Right ventricle myocardium superior (tissue), 1 donor: ENCODE results near the gene FBXO9. TPM values are rescaled to one million over a fixed set of nuclear protein-coding genes. Genes with fewer than 3 reads are reported as not detected.

Experiments used
- ATAC-seq: fragments of 200-7000 bp; cut with Tn5 transposase; one replicate; pipeline ENCODE4 v1.9.1; 2020; ENCODE audit warnings: mild to moderate bottlenecking; ENCODE audit not compliant: poor library complexity
- DNase-seq: peaks from one replicate; pipeline ENCODE4 v3.0.0-alpha.2; 2020
- intact Hi-C: fragments of 100-400 bp; cut with DNase I; formaldehyde crosslinking; loops from one replicate; pipeline ENCODE4 v1.11.2; 2022
- total RNA-seq: library from RNA; stranded (reverse); fragmentation: NEBNext Ultra II Directional; extraction: Animal tissue kit (Norgen Biotek cat#: 25700); gene quantifications from one replicate; pipeline ENCODE4 v1.2.1, GENCODE V29; 2021
- donor health status: DM: no; HTN: yes; CAD: no; lungs with severe emphysema.

The FBXO9 gene
- total RNA-seq, 1 donor from 2014 or later, result 40.2 TPM

DNA sequence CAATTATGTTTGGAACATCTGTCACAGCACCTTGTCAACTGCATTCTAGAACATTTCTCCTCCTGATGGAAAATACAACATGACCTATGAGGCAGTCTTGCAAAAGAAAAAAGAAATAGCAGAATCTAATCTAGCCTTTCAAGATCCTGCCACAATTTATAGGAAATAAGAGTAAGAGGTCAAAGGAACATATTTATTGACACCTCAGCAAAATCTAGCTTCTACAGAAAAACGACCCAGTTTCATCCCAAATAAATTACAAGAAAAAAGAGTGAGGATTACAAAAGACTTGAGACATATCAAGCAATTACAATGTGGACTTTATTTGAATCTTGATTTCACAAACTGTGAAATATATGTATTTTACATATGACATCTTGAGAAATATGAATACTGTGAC, 4.2 kb downstream of the FBXO9 start:
- ATAC-seq (no peak), DNase-seq (no peak)
- intact Hi-C loops, result no loop called here

DNA sequence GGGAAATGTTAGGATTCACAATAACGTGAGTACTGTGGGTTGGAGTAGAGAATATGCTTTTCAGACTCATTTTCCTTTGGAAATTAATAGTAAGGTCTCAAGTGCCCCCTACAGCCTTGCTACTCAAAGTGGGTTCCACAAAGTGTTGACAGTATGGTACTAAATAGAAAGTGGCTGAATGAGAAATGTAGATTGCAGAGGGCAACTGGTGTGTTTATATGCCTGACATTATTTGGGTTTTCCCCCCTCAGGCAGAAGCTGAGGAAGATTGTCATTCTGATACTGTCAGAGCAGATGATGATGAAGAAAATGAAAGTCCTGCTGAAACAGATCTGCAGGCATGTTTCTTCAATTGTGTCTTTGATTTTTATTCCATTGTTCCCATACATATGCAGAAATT, 5.6 kb downstream of the FBXO9 start:
- intact Hi-C loops, result no loop called here
- ATAC-seq (no peak), DNase-seq (no peak)

DNA sequence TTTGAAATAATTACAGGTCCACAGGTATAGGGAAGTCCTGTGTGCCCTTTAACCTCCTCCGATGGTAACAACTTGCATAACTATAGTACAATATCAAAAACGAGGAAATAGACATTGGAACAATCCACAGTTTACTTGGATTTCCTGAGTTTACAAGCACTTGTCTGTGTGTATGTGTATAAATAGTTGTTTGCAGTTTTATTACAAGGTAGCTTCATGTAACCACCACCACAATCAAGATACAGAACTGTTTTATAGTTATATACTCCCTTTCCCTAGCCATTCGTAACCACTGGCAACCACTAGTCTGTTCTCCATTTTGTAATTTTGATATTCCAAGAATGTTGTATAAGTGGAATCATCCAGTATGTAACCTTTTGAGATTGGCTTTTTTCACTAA, 9.1 kb downstream of the FBXO9 start:
- intact Hi-C loops, result no loop called here

DNA sequence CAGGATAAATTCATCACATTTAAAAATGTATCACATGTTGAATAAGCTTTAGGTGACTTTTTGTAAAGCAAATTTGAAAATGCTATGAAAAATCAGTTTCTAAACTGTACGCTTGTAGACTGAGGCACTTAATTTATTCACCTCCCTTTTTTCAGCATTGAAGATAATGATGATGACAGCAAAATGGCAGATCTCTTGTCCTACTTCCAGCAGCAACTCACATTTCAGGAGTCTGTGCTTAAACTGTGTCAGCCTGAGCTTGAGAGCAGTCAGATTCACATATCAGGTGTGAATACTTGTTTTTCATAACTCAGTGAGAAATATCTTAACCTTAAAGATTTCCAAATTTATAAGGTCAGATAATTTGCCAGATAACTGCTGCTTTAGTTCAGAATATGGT, 15.6 kb downstream of the FBXO9 start:
- intact Hi-C loops, result no loop called here
- DNase-seq (no peak), ATAC-seq (no peak)

More for the DNA sequence above, 9.1 kb downstream of the FBXO9 start:
- DNase-seq, result no peak
- ATAC-seq, result no peak

DNA sequence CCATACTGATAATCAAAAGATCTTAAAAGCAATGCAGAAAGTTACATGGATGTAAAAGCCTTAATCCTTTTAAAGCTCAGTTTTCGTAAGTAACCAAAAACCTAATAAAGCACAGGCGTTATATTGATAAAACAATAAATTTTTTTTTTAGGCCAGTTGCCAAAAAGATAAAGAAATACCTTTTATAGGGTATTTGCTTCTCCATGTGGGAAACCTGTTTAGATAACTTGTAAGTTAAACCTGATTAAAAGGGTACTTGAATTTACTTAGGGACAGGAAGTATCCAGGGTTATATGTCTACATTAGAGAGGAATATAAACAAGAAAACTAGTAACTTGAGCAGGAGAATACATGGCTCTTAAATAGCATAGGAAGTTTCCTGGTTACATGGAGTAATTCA, 21.1 kb downstream of the FBXO9 start:
- no peak for ATAC-seq

DNA sequence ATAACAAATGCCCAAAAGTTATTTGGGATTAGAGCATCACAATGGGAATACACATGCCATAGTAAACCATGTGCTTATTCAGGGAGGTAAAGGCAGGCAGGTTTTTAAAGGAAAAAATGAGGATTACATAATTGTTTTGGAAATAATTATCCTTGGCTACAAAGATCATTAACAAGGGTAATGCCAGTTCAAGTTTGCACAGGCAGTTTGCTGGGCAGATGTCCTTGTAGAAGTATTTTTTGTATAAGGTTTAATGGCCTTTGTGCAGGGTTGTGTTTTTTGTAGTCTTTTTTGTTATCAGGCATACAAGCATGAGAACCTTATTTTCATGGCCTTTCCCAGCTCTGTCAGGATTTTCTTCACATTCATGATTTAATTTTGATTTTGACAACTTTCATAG, 24.7 kb downstream of the FBXO9 start:
- no peak for ATAC-seq
- intact Hi-C loops, result loop anchor here (10.0 kb wide), 1 partner anchor 75 kb away; no protein-coding TSS in a partner anchor

More for the DNA sequence above, 21.1 kb downstream of the FBXO9 start:
- intact Hi-C loops, result no loop called here
- DNase-seq, result no peak

DNA sequence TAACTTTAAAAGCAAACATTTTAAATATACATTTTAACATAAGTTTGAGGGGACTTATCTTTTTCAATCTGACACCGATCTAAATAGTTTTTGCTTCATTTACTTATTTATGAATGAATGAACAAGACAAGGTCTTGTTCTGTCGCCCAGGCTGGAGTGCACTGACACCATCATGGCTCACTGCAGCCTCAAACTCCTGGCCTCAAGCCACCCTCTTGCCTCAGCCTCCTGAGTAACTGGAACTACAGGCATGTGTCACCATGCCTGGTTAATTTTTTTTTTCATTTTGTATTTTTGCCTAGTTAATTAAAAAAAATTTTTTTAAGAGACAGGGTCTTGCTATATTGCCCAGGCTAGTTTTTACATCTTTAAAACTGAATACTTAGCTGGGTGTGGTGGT, 25.4 kb downstream of the FBXO9 start:
- DNase-seq (no peak), ATAC-seq (no peak)
- intact Hi-C loops, result loop anchor here (10.0 kb wide), 1 partner anchor 76 kb away; no protein-coding TSS in a partner anchor

More for the DNA sequence above, 24.7 kb downstream of the FBXO9 start:
- DNase-seq, result no peak

DNA sequence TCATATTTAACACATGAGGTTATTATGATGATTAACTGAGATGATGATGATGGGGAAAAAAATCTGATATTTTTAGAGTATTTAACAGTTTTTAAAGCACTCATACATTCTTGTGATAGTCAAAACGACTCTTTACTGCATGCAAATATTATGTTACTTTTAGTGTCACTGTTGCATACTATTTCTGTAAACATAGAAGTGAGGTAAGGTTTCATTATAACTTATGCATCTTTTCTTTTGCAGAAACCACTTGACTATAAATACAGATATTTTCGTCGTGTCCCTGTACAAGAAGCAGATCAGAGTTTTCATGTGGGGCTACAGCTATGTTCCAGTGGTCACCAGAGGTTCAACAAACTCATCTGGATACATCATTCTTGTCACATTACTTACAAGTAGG, 30.1 kb downstream of the FBXO9 start:
- ATAC-seq (no peak), DNase-seq (no peak)
- intact Hi-C loops, result loop anchor here (10.0 kb wide), 1 partner anchor 80 kb away; no protein-coding TSS in a partner anchor

DNA sequence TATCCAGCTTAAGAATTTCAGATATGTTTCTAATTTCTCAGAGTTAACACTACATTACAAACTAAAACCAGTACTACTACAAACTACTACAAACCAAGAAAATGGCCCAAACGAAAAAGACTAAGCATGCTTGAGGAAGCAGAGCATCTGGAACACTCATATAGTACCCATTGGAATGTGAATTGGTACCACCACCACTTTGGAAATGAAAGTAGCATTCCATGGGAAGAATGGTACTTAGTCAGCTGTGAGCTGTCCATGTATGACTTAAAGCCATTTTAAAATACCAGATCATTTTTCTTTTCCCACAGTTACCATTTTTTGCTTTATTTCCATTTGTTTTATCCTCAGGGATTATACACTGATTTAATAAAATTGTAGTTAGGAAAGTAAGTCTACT, 30.5 kb downstream of the FBXO9 start:
- DNase-seq (no peak), ATAC-seq (no peak)
- intact Hi-C loops, result loop anchor here (10.0 kb wide), 1 partner anchor 81 kb away; no protein-coding TSS in a partner anchor

DNA sequence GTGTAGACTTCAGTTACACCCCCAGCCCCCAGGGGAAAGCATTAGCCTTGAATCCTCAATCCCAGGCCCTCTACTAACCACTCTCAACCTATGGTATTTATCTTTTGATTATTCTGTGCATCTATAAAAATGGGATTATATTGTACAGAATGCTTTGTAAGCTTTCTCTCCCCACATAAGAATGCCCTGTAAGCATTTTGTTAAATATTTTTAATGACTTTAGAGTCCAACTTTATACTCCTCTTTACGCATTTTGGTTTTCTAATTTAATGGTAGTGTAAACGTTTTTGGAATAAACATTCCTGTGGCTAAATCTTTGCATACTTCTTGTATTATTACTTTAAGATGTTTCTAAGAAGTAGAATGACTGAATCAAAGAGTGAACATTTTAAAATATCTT, 35.4 kb downstream of the FBXO9 start:
- no peak for DNase-seq
- intact Hi-C loops, result no loop called here
- no peak for ATAC-seq

DNA sequence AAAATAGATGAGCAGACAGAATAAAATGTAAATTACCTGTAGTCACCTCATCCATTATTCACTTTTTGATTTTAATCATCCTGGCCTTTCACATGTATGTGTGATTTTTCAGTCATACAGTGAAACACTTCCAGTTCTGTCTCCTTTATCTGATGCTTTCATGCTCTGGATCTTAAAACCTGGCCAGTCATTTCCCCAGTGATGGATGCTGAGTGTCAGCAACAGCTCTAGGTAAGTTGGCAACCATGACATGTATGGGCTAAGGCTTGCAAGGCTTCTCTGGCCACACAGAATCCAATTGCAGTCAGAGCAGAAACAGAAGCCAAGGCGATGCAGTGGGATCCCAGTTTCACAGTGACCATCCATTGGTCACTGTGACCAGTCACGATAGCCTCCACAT, 35.8 kb downstream of the FBXO9 start:
- DNase-seq, result no peak
- no peak for ATAC-seq
- intact Hi-C loops, result no loop called here

DNA sequence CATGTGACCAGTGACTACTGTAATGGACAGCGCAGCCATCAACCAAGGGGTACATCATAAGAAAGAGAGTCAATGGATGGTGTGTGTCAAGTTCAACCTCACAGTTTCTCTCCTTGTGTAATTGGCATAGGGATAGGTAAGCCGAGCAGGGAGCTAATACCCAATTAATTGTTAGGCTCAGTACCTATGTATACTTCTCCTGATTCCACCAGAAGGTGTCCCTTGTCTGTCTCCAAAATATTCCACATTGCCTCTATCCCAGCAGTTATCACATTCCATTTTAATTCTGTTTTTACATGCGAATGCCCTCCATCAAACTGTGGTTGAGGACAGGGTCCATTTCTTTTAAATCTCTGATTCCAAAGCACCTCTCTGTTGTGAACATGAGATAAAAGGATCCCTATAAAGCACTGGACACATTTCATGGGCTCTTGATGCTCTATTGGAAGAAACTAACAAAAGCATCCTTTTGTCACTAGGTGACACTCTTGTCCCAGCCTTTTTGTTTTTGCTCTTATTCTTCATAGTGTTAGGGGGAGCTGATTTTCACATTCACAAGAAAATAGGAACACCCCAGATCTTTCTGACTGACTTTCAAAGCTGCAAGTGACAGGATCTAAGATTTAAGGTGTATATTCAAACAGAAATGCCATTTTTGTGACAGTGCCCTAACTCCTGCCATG, 38.9 kb downstream of the FBXO9 start:
- intact Hi-C loops, result no loop called here
- ATAC-seq (no peak), DNase-seq (no peak)

DNA sequence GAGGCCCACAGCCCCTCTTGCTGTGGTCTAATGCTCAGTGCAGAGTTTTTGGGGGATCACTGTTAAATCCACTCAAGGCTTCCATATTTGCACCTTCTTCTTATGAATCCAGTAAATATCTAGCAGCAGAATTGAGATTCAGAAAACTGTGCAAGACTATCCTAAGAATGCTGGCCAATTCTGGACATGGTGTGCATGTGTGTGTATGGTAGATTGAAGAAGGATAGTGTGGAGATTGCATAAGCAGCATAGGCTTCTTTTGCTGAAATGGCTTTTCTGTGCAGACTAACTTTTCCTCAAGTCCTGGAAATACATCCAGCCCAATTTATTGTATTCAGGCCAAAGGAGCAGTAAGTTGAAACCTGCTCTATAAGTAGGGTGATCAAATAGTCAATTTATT, 39.7 kb downstream of the FBXO9 start:
- DNase-seq (no peak), ATAC-seq (no peak)
- intact Hi-C loops, result no loop called here

DNA sequence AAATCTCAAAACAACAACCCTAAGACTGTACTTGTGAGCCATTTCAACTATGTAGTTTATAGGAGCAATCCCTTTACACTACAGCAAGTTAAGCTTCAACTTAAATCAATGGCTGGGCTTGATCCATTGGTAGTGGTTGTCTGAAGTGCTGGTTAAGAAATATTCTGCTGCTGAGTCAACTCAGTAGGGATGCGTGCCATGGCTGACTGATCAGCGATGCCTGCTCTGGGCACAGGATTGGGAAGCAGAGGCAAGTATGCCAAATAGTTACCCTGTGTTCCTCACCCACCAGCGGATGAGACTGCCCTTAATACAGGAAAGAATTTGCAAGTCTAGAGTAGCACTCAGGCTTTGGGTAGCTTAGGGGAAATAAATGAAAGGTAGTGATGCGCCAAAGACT, 41.9 kb downstream of the FBXO9 start:
- no peak for DNase-seq
- intact Hi-C loops, result no loop called here
- no peak for ATAC-seq

DNA sequence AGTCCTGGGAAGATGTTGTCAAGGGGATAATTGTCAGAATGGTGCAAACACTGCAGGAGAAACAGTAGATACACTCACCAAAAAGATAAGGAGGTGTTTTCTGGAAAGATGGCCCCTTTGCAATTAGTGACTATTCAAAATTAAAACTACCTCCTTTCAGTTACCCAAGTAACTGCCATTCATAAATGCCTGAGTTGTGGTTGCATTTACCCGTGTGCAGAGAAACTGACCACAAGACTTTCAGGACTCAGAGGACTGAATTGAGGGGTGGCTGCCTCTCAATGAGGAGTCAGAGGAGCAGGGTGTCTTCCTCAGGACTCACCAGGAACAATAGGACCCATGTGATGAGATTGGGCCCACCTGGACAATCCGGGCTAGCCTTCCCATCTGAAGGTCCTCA, 44.4 kb downstream of the FBXO9 start:
- intact Hi-C loops, result no loop called here
- DNase-seq (no peak), ATAC-seq (no peak)

DNA sequence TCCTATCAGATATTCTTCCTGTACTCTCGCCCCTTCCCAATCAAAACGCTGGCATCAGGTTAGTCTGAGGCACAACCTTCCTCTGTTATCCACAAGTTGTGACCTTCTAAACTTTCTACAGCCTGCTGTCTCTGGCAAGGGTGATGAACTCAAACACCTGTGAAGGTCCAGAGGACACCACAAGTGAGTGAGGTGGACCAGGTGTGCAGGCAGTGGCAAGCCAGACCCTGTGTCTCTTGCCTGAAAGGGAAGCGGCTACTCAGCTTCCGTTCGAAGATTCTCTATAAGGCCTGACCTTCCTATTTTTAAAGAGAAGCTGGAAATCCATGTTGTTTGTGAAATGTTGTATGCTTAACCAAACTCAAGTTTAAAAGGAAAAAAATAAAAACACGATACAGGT, 46.7 kb downstream of the FBXO9 start:
- no peak for DNase-seq

DNA sequence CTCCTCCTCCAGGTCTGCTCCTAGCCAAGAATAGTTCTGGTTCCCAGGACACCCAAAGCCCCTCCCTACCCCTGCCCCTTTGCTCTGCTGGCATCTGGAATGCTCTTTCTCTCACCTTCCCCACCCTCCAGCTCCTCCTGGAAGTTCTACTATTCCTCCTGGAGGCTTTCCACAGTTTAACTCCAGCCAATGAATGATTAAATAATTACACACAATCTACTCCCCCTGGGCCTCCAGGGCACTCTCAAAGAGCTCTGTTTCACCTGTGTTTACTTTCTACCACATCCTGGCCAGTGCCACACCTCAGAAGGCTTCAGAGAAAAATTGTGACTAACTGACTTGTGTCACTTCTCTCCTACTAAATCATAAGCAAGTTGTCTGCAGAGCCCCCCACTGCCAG, 47.2 kb downstream of the FBXO9 start:
- DNase-seq (no peak), ATAC-seq (no peak)
- intact Hi-C loops, result no loop called here

More for the DNA sequence above, 46.7 kb downstream of the FBXO9 start:
- ATAC-seq, result no peak
- intact Hi-C loops, result no loop called here

DNA sequence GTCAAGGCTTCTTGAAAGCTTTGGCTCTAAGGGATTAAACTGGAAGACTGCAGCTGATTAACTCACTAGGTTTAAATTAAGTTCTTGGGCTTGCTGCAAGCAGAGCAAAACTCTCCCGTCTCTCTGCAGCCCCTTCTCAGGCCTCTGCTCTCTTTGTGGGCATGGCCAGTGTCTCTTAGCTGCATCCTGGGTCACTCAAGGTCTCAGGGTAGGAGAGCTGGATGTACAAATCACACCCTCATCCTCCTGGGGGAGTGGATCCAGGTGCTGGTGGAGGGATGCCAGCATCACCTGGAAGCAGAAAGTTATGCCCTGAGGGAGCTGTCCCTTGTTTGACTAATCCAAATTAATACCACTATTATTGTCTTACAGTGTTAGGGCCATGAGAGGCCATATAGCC, 47.7 kb downstream of the FBXO9 start:
- intact Hi-C loops, result no loop called here
- no peak for ATAC-seq
- no peak for DNase-seq

DNA sequence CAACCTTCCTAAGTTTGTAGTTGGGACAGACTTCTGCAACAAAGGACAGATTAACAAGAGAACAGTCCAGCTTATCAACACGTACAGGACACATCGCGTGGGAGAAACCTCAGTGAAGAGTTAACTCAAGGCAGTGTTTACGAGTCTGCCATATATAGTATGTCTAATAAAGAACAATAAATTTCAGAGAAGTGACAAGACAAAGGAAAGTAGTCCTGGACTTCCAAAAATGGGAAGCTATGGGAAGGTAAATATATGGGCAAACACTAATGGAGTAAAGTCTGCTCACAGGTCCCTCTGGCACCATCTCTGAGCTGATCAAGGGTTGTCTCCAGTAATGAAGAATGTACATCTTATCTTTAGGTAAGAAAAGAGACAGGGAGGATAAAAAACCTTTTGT, 48.5 kb downstream of the FBXO9 start:
- ATAC-seq (no peak), DNase-seq (no peak)
- intact Hi-C loops, result no loop called here

DNA sequence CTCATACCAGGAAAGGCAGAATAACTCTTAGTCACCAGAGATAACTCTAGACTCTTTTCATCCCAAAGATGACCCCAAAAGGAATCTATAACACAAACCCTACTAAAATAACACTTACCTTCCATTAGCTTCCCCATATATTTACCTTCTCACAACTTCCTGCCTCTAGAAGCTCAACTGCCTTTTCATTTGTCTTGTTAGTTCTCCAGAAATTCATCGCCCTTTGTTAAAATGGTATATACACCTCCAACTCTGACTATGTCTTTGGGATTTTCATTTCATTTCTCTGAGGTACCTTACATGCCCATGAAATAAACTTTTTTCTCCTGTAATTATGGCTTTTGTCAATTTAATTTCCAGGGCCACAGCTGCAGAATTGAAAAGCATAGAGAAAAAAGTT, 49.9 kb downstream of the FBXO9 start:
- no peak for DNase-seq
- ATAC-seq, result no peak
- intact Hi-C loops, result no loop called here

DNA sequence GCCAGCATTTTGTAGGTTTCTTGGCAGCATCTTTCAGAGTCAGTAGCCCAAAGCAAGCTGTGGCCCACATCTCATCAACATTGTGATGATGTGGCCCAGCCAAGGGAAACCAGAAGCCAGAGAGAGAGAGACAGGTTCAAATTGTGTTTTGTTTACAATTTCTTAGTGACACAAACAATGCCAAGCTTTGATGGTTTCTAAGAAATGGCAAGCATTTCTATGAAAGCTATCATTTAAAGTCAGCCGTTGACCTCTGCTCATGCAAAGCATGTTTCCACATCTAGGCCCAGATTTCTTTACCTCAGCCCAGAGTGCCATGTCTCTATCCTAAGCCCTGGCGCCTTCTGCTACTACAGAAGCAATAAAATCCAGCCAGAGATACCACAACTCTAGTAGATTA, 50.5 kb downstream of the FBXO9 start:
- no peak for DNase-seq
- no peak for ATAC-seq
- intact Hi-C loops, result no loop called here
